Measurements from ENCODE around the gene WFS1. TPM values are rescaled to one million over a fixed set of nuclear protein-coding genes. Genes with fewer than 3 reads are reported as not detected.

Gene WFS1
- total RNA-seq, 1 experiment from 2014 or later, result 21.5 TPM

DNA sequence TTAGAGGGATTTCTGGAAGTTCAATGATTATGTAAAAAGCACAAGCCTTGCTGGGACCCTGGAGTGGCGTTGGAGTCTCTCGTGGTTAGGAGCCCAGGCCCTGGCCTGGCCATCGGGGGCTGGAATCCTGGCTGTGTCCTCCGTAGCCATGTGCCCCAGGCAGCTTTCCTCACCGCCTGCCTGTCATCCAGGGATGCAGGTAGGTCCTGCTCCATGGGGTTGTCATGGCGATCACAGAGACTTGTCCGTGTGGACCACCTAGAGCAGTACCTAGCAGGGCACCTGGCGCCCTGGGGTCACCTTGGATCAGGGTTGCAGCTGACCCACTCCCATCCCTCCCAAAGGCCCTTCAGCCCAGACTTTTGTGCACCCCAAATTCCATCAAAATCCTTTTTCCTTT, 30.2 kb upstream of the WFS1 start:
- no peak overlapping the region for H3K4me2 ChIP-seq (ENCODE audit: low read length)
- no peak overlapping the region for H2AFZ ChIP-seq (ENCODE audit: low read depth, low read length, poor library complexity, severe bottlenecking)
- no peaks in the 10 kb centered on the region for H3K36me3 ChIP-seq (ENCODE audit: control insufficient read depth in 1 of 2, insufficient read depth in 2 of 2, low read length in 2 of 2)
- ChIA-PET CTCF (no interaction called here), RAD21 (ENCODE audit: low non-redundant PET in 1 of 2, low total read pairs in 2 of 2, uncharacterized antibody in 2 of 2, unreplicated experiment in 2 of 2) (no interaction called here), POLR2A (no interaction called here)
- no peaks in the 10 kb centered on the region for H3K79me2 ChIP-seq (ENCODE audit: insufficient read depth, low read length)
- no peaks in the 10 kb centered on the region for H3K9me2 ChIP-seq (ENCODE audit: insufficient read depth)
- H3K4me3 ChIP-seq (replicated peaks in 1 of 2; ENCODE audit: low read depth in 1 of 2, low read length in 2 of 2), result no peak overlapping the region
- DNase-seq (ENCODE audit: low read depth, low spot score) (no peak), ATAC-seq (no peak)
- no peak overlapping the region for H3K27ac ChIP-seq (ENCODE audit: low read depth, low read length)
- TF ChIP-seq REST (IDR thresholded peaks at IDR 0.05; ENCODE audit: low read depth) (no peak), ZFX (IDR thresholded peaks at IDR 0.05) (no peak), CTCF (IDR thresholded peaks at IDR 0.05 in 2 of 3, conservative IDR thresholded peaks at IDR 0.05 in 1 of 3; ENCODE audit: borderline replicate concordance in 1 of 3, insufficient read depth in 1 of 3, low read depth in 2 of 3, low read length in 2 of 3) (no peak), SIN3A (IDR thresholded peaks at IDR 0.05; ENCODE audit: low read depth) (no peak), ZBTB33 (IDR thresholded peaks at IDR 0.05; ENCODE audit: extremely low read depth, insufficient replicate concordance, low read length) (no peak), YY1 (IDR thresholded peaks at IDR 0.05; ENCODE audit: extremely low read depth, insufficient replicate concordance, low read depth, low read length) (no peak), ELF1 (IDR thresholded peaks at IDR 0.05; ENCODE audit: borderline replicate concordance, low read depth) (no peak), TCF7L2 (IDR thresholded peaks at IDR 0.05; ENCODE audit: borderline replicate concordance, extremely low read depth, insufficient read depth, insufficient read length) (no peak)
- H4K20me1 ChIP-seq (ENCODE audit: insufficient read depth), result no peaks in the 10 kb centered on the region
- no TSS peak for BruUV-seq (replicated peaks)
- peaks cover 0 to 6% of the 10 kb centered on the region in 2 experiments; a peak in 1 of 4 replicates for H3K9me3 ChIP-seq (ENCODE audit: control insufficient read depth in 1 of 2, insufficient read depth in 1 of 2, low read depth in 1 of 2, low read length in 2 of 2)
- H3K27me3 ChIP-seq (ENCODE audit: insufficient read depth, low read length), result no peaks in the 10 kb centered on the region
- intact Hi-C loops (cut with micrococcal nuclease), result no loop called here
- no peaks in the 10 kb centered on the region for H3K4me1 ChIP-seq (ENCODE audit: control insufficient read depth in 1 of 2, insufficient read depth in 2 of 2, low read length in 2 of 2)
- no peak overlapping the region for H3K9ac ChIP-seq (ENCODE audit: low read length)

All from HCT116 (cell line).